CD4-positive, alpha-beta T cell treated with Interleukin-15 for 1 hour (primary cell): ENCODE measurements around the gene TMEM82.

ENCODE experiments used
- DNase-seq: peaks from one replicate; pipeline ENCODE4 v3.0.0-alpha.2; 2020

TMEM82 gene

DNA sequence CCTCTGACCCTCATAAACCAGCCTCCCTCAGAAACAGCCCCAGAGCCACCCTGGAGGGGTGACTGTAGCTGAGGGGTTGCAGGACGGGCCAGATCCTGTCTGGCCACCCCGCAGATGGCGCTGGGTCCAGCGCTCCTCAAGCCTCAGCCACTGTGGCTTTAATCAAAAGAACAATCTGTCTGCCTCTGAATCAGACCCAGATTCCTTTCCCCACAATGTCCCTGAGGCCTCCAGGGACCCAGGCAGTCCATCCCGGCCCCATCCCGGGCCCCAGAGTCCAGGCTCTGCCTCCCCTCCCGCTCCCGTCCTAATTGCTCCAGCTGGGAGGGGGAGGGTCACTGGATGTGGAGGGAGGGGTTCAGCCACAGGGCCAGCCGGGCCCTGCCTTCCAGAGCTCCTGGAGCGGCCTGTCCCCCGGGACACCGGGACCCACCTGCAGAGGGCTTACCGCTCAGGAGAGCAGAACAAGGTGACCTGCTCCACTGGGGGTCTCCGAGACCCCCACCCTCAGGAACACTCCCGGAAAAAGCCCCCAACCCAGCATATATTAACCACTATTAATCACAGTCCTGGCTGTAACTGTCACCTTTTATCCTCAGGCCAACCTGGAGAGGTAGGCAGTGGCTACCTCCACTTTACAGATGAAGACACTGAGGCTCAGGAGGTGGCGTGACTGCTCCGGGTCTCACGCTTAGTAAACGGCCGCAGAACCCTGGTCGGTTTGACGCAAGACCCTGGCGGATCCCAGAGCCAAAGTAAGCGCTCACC is 15.5 kb downstream of the TMEM82 start:
- no peak for DNase-seq

DNA sequence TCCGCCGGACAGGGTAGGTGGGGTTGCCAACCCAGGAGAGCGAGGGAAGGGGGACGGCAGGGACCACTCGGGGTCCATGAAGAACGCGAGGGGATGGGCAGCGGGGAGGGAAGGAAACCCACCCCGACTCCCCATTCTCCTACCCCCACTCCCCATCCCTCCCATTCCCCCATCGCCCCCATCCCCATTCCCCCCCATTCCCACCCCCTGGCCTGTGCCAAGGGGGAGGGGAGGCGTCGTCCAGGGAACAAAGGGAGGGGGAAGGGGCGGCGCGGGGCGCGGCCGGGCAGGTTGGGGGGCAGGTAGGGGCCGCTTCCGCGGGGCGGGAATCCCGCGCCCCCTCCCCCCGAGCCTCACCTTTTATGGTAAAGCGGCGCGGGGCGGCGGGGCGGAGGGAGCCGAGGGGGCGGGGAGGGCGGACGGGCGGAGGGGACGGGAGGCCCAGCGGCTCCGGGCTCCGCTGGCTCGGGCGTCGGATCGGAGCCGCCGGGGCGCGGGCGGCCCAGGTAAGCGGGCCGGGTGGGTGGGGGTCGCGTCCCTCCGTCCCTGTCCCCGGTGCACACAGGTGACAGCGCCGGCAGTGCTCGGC is 16.1 kb downstream of the TMEM82 start, which contains the start of gene FBLIM1:
Gene FBLIM1, plus strand, starts transcription at position 453 of the 589 bp plus-strand sequence. CDS start 6,189 bp downstream, outside the sequence.
- no peak for DNase-seq

- no peak for DNase-seq
Measured at GRCh38 chr1:15758953-15759661, 16.8 kb downstream of the TMEM82 start.

DNA sequence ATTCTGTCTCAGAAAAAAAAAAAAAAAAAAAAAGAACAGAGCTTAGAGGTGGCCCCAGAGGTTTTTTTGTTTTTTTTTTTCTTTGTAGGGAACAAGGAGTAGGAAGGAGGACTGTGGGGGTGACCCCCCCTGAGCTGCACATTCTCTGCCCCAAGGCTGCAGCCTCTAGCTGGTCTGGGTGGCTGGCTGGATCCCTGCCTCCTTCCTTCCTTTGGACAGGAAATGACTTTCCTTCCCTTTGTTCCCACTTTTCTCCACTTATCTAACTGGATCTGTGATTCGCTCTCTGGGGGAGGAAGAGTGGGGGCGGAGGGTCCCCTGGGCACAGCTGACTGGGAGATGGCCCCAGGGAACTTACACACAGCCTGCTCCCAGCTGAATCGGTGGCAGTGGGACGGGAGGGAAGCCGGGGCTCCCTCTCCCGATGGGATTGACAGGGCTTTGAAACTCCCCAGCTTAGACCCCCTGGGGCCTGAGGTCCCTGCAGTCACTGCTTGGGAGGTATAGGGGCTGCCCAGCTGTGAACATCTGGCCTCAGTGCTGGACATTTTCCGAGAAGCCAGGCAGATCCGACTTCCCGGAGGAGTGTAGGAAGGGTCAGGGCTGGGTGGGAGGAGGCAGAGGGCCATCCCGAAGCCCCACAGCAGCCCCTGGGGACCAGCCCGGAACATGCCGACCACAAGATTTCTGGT is 18.4 kb downstream of the TMEM82 start:
- no peak for DNase-seq

DNA sequence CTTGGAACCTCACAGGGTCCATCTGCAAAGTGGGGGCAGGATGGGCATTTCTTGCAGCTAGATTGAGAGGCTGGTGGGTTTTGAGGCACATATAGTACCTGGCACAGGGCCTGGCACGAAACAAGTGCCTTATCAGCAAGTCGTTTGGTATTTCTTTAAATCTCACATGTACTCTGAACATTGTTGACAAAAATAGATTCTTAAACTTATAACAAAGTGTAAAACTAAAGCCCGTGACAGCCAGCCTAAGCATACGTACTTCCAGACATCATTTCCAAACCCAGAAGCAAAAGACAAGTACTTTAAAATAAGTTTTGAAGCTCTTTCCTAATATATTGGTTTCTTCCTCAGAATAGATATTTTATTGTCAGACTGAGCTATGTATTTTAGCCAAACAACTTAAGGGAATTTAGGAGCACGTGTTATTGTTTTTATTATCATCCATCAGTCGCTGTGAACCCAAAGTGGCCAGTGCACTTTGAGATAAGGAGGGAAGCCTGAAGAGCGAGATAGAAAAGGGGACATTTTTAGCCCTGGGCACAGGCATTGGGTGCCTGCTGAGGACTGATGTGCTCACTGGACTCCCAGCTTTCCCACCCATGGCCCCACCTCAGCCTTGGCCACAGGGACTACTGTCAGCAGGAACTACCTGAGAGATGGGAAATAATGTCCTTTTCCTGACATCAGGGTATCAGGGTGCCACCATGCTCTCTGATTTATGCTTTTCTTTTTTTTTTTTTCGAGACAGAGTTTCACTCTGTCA is 19.2 kb downstream of the TMEM82 start:
- DNase-seq: no peak

GRCh38 chr1:15762546-15762945 is 20.2 kb downstream of the TMEM82 start:
- no peak for DNase-seq

- no peak for DNase-seq
Measured at GRCh38 chr1:15764269-15764764, 22.0 kb downstream of the TMEM82 start.

DNA sequence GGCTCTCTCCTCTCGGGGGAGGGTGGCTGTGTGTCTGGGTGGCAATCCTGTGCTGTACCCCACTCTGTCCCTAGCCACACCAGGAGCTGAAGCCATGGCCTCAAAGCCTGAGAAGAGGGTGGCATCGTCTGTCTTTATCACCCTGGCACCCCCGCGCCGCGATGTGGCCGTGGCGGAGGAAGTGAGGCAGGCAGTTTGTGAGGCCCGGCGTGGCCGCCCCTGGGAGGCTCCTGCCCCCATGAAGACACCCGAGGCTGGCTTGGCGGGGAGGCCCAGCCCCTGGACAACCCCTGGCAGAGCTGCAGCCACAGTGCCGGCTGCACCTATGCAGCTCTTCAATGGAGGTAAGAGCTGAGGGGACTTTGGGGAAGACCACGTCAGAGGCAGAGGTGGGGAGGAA is 22.6 kb downstream of the TMEM82 start:
- DNase-seq: no peak

DNA sequence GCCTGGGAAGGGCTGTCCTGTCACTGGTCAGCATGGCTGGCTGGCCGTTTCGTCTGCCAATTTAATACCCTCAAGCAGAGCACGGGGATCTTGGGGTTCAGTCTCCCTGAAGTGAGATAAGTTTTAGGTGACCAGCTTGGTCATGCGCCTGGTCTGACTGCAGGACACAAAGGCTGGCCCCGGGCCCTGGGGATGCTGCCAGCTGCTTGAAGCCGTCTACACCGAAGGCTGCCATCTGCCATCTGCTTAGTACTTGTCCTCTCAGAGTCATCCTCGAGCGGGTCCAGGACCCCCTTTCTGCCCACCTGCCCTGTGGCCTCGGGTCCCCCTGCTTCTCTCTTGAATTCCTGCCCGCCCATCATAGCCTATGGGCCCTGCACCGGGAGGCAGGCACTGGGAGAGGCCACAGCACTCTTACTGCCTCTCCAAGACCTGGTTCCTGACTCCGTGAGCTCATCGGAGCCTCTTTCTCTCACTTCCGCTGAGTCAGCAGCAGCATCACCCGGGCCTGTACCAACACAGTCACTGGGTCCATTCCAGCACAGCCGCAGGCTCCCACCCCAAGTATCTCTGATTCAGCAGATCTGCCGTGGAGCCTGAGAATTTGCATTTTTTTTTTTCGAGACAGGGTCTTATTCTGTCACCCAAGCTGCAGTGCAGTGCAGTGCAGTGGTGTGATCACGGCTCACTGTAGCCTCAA is 23.3 kb downstream of the TMEM82 start:
- no peak for DNase-seq

DNA sequence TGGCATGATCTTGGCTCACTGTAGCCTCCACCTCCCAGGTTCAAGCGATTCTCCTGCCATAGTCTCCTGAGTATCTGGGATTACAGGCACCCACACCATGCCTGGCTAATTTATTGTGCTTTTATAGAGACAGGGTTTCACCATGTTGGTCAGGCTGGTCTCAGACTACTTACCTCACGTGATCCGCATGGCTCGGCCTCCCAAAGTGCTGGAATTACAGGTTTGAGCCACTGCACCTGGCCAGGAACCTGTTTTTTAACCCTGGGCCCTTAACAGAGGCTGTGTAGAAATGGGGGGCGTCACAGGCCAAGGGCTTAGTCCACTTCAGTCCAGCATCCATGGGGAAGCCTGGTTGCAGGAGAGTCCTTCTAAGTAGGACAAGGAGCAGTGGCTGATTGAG is 25.6 kb downstream of the TMEM82 start:
- DNase-seq: no peak

GRCh38 chr1:15768388-15768787 is 26.1 kb downstream of the TMEM82 start:
- DNase-seq: no peak

DNA sequence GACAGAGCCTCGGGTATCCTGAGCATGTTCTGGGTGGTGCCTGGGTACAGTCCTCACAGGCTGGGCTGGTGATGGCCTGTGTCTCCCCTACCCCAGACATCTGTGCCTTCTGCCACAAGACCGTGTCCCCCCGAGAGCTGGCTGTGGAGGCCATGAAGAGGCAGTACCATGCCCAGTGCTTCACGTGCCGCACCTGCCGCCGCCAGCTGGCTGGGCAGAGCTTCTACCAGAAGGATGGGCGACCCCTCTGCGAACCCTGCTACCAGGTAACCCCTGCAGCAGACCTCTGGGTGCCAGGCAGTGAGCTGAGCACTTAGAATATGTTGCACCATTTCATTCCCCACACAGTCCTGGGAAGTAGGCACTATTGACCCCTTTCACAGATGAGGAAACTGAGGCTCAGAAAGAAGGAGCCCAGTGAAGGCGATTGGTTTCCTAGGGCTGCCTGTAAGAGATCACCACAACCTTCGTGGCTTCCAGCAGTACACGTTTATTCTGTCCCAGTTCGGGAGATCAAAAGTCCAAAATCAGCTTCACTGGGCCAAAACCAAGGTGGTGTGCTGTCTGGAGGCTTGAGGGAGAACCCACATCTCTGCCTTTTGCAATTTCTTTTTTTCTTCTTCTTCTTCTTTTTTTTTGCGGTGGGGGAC is 28.1 kb downstream of the TMEM82 start:
- DNase-seq: no peak

DNA sequence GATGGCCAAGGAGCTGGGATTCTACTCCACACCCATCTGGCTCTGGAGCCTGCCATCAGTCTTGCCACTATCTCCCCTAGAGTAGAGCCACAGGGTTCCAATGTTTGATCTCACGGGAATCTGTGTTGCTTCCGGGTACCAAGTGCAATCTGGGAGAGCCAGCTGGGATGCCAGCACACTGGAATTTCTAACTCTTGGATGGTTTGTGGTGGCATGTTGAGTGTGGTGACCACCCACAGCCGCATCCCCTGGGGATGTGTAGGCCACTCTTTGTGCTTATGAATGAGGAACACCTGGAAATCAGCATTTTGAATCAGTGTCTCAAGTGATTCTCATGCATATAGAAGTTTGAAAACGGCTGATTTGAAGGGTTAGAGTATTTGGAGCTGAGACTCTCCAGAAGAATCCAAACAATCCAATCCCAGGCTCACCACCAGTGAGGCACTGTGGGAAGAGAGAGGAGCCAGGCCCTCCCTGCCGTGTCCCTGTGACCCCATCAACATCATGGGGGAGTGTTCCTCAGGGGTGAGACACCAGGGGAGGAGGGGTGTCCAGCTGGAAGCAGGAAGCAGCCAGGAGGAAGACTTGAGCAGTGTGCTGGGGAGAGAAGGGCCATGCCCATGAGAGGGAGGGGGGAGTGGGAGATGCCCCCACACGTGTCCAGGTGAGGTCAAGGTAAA is 29.7 kb downstream of the TMEM82 start:
- no peak for DNase-seq

DNA sequence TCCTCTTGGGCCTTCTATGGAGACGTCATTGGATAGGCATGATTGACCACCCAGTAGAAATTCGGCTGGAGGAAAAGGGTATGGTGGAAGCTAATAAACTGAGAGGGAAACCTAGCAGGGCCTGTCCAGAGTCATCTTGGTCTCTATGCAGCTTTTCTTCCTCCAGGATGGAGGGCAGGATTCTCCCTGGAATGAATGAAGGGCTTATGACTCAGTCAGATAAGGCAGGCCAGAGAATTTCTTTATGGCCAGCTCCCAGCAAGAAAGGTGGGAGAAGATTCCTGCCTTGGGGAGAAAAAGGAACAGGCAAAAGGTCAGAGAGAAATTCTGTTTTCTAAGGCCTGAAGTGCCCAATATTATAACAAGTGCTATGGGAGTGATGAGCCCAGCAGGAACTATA is 33.4 kb downstream of the TMEM82 start:
- DNase-seq: no peak

DNA sequence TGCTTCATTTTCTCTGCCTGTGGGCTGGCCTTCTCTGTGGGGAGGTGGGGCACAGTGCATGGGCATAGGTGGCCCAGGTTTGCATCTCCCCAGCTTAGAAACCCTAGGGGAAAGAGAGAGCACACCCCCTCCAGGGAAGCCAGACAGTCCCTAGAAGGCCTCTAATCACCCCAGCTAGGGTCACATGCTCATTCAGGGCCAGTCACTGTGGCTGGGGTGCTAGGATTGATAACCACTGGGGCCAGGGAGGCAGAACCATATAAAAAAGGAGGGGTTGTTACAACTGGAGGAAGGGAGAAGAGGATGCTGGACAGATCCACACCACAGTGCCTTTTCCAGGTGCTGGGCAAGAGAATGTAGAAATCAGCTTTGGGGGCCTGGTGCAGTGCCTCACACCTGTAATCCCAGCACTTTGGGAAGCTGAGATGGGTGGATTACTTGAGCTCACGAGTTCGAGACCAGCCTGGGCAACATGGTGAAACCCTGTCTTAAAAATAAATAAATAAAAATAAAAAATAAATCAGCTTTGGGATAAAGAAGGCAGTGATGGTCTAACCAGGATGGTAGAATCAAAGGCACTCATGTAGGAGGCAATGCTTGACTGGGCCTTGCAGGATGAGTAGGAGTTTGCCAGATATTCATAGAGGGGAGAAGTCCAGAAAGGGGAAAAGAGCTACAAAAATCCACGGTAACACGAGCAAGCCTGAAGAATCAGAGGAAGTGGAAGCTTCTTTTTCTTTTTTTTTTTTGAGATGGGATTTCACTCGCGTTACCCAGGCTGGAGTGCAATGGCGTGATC is 35.8 kb downstream of the TMEM82 start:
- DNase-seq: no peak

DNA sequence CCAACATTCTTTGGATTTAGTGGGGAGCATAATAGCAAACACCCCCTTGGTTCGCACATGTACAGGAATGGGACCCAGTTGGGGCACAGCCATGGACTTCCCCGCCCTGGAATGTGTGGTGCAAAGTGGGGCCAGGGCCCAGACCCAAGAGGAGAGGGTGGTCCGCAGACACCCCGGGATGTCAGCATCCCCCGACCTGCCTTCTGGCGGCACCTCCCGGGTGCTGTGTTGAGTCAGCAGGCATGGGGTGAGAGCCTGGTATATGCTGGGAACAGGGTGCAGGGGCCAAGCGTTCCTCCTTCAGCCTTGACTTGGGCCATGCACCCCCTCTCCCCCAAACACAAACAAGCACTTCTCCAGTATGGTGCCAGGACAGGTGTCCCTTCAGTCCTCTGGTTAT is 43.4 kb downstream of the TMEM82 start:
- DNase-seq: no peak

DNA sequence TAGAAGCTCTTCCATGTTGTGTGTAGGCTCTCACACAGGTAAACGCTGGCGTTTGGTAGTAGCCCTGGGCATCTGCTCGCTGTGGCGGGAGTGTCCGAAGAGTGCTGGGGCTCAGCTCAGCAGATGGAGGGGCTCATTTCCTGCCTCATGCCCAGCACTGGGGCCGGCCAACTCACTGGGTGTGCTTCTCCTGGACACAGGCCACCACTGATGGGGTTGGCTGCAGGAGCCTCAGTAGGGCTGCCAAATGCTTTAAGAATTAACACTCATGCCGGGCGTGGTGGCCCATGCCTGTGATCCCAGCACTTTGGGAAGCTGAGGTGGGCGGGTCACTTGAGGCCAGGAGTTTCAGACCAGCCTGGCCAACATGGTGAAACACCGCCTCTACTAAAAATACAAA is 44.3 kb downstream of the TMEM82 start:
- no peak for DNase-seq

- DNase-seq: no peak
Measured at GRCh38 chr1:15788624-15789301, 46.5 kb downstream of the TMEM82 start.

- DNase-seq: no peak
Measured at GRCh38 chr1:15796086-15796462, 53.8 kb downstream of the TMEM82 start.
